Measurements from ENCODE around the gene CRYBG2.
"Not testable (repeated sequence)": the region's sequence is repeated elsewhere in the genome, so short reads cannot be mapped to it uniquely, and the experiment has no call there.

The CRYBG2 gene

GRCh38 chr1:26318338-26319064, 35.4 kb downstream of the CRYBG2 start:
- peak; percentile 15 to 27 for DNase-seq (ENCODE audit: low read depth in 2 of 2)

- DNase-seq (ENCODE audit: low read depth in 2 of 2) = peak; percentile 64 to 70
Measured at GRCh38 chr1:26317612-26318337, 36.2 kb downstream of the CRYBG2 start, which contains the start of gene CD52. TSS of gene CD52 (plus strand) at chr1:26317958. CDS start at chr1:26318018, 60 bp downstream.

- DNase-seq (ENCODE audit: low read depth in 2 of 2) = no peak
Measured at GRCh38 chr1:26317146-26317545, 36.8 kb downstream of the CRYBG2 start.

DNA sequence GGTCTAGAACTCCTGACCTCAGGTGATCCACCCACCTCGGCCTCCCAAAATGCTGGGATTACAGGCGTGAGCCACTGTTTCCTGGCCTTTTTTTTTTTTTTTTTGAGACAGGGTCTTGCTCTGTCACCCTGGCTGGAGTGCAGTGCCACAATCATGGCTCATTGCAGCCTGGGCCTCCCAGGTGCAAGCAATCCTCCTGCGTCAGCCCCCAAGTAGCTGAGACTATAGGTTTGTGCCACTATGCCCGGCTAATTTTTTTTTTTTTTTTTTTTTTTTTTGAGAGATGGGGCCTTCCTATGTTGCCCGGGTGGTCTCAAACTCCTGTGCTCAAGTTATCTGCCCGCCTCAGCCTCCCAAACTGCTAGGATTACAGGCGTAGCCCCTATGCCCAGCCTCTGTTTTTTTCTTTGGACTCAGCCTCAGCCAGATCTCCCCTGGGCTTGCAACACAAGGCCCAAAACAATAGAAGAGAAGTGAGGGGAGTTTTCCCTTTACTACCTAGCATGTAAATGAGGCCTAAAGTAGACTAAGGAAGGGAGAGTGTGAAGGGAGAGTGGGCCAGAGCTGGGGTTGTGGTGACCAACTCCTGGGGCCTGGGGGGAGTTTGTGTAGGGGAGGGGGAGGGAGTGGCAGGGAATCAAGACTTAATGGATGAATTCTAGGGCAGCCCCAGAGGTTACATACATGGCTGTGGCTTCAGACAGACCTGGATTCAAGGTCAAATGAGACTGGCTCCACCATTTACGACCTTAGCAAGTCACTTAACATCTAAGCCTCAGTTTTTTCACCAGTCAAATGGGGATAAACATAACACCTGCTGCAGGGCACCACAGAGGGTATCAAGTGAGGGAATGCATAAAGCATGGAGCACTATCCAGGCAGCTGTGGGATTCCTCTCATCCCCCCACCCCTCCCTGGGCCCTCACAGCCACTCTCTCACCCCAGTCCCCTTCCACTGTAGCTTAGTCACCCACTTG, 37.8 kb downstream of the CRYBG2 start:
- no peak for DNase-seq (ENCODE audit: low read depth in 2 of 2)

DNA sequence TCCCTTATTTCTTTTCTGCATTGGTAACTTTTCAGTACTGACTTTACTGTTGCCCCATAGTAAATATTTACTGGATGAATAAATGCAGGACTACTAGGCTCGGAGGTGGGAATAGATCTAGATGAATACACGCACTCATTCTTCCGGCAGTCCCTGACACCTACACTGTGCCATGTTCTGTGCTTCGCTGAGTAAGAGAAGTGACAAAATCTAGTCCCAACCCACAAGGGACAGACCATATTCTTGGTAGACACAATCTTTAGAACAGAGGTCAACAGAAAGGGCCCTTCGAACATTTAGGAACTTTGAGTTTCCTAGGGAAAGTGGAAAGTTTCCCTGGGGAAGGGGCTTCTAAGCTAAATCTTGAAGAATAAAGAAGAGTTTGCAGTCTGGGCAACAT, 39.4 kb downstream of the CRYBG2 start:
- DNase-seq (ENCODE audit: low read depth in 2 of 2) = no peak

DNA sequence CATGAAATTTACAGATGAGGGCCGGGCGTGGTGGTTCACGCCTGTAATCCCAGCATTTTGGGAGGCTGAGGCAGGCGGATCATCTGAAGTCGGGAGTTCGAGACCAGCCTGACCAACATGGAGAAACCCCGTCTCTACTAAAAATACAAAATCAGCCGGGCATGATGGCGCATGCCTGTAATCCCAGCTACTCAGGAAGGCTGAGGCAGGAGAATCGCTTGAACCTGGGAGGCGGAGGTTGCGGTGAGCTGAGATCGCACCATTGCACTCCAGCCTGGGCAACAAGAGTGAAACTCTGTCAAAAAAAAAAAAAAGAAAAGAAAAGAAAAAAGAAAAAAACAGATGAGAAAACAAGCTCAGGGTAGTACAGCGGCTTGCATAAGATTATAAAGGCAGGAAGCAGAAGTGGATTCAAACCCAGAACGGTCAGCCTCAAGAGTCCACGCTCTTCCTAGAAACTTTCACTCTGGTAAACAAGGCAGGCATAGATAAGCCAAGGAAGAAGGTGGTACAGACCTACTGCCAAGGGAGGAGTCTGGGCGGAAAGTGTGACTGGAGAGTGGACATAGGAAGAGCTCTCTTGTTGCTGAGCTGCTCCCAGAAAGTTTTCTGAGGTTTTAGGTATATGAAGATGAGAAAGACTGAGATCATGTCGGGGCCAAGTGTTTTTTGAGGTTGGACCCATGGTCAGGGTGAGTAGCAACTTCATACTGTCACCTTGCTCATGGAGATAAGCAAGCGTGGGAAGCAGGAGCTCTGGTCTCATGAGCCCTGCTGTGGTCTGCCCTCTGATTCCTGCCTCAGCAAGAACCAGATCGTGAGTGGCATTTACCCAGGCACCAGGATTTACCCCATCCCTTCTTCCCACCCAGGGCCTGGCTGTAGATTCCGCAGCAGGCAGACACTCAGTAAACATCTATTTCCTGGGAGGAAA, 45.7 kb downstream of the CRYBG2 start:
- DNase-seq (ENCODE audit: low read depth in 2 of 2) = not testable (repeated sequence)

DNA sequence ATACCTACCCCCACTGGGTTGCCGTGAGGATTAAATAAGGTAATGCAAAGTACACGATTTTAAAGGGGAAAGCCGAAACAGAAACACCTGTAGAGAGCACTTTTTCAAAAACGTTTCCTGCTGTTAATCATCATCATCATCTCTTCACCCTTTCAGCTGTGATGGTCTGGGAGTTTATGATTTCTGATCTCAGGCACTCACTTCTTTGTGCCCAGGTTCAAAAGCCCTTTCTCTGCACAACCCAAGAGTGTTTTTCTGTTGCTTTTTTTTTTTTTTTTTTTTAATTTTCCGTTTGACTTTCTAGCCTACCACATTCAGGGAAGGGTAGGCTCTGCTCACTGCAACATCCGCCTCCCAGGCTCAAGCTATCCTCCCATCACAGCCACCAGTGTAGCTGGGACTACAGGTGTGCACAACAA, 46.6 kb downstream of the CRYBG2 start:
- no peak for DNase-seq (ENCODE audit: low read depth in 2 of 2)

- peak; percentile 88 to 89 for DNase-seq (ENCODE audit: low read depth in 2 of 2)
Measured at GRCh38 chr1:26306290-26307229, 47.4 kb downstream of the CRYBG2 start, which contains the start of gene UBXN11. TSS of gene UBXN11 (minus strand) at chr1:26306636. CDS start at chr1:26302883, 3,753 bp downstream.

GRCh38 chr1:26305667-26306289, 48.2 kb downstream of the CRYBG2 start:
- DNase-seq (ENCODE audit: low read depth in 2 of 2) = no peak

- DNase-seq (ENCODE audit: low read depth in 2 of 2) = no peak
Measured at GRCh38 chr1:26302733-26303405, 51.1 kb downstream of the CRYBG2 start.

DNA sequence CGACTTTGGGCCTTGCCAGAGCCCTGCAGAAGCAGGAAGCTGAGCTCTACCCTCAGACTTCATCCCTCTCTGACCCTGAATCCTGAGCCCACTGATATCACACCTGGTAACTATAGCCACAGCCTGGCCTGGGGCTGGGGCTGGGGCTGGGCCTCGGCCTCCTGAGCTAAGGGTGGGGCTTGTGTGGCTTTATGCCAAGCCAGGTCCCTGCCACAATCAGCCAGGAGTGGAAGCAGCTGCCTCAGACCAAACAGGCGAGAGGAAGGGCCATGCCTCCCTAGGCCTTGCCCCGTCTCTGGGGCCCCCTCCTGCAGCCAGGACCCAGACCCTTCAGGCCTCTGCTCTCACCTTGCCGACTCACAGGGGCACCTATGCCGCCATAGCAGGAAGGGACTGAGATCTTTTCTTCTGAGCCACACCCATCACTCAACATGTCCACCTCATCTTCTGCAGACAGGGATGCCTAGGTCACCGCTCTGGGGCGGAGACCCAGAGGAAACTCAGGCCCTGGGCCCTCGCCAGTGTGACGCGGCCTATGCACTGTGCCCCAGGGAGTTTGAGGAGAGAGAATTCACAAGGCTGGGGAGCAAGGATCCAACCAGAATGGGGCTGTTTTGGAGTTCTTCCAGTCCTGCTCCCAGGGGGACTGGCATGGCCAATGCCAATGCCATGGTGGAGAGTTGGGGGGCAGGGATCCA, 53.2 kb downstream of the CRYBG2 start:
- no peak for DNase-seq (ENCODE audit: low read depth in 2 of 2)

- no peak for DNase-seq (ENCODE audit: low read depth in 2 of 2)
Measured at GRCh38 chr1:26297791-26298124, 56.2 kb downstream of the CRYBG2 start.

DNA sequence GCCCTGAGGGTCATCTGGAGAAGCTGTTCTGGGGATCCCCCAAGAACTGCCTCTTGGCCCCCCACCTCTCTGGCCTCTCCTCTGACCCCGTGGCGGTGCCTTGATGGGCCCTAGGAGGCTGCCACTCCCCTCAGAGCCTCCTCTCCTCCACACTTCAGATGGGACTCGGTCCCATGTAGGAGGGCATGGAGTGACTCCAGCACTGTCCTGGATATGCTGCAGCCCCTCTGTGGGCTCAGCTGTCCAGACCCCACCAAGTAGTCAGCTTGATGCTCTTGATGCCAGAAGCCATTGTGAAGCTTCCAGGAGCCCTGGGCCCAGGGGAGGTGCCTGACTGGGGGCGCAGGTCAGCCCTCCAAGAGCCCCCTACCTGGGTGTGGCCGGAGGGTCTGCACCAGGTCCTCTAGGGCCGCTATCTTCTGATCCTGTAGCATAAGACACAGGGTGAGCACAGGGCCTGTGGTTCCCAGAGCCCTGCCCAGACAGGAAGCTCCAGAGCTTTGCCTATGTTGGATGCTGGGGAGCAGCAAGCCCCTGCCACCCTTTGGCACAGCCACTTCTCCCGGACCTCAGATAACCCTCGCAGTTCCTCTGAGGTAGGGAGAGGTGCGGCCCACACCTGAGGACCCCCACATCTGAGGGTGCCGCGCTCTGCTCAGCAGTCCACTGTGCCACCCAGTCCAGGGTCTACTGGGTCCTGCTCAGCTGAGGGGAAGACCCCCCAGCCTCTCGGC, 56.7 kb downstream of the CRYBG2 start:
- no peak for DNase-seq (ENCODE audit: low read depth in 2 of 2)

DNA sequence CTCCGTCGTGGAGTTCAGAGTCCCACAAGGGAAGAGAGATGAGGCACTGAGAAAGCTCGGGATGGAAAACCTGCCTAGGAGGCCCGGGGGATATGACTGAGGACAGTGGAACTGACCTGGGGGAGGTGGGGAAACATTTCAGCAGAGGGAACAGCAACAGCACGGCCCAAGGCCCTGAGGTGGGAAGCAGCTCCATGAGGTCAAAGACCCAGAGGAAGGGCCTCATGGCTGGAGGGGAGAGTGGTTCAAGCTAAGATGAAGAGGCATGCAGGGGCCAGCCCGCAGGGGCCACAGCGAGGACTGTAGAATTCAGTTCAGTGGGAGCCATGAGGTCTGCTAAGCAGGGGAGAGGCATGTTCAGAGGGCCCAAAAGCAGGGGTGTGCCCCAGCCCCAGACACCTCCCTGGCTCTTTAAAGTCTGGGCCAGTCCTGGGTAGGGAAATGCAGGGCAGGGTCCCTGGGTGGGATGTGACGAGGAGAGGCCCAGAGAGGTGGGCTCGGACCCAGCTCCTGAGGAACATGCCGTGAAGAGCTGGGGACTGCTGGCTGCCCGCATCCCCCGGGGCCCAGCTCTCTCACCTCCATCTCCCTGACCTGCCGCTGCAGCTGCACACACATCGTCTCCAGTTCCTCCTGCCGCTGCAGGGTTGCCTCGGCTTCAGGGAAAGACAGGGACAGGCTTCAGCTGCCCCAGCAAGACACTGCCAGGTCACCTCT, 57.4 kb downstream of the CRYBG2 start:
- no peak for DNase-seq (ENCODE audit: low read depth in 2 of 2)

GRCh38 chr1:26295194-26296138, 58.5 kb downstream of the CRYBG2 start:
- no peak for DNase-seq (ENCODE audit: low read depth in 2 of 2)
